HG03095 (cell line): ENCODE measurements around the gene ANKRD13B.

ENCODE experiments used
- ATAC-seq: cut with Tn5 transposase; IDR thresholded peaks from one replicate; pipeline ENCODE4 v1.9.1; 2021; ENCODE audit warnings: moderate library complexity; ENCODE audit not compliant: unreplicated experiment

ANKRD13B gene

GRCh38 chr17:29593591-29594518 lies 923 bp downstream of the ANKRD13B start:
- ATAC-seq = no peak

GRCh38 chr17:29594519-29595090 lies 1.7 kb downstream of the ANKRD13B start:
- ATAC-seq = no peak

- ATAC-seq = no peak
Measured at GRCh38 chr17:29595107-29595942, 2.4 kb downstream of the ANKRD13B start.

- ATAC-seq = no peak
Measured at GRCh38 chr17:29595943-29596774, 3.2 kb downstream of the ANKRD13B start.

- ATAC-seq = no peak
Measured at GRCh38 chr17:29596811-29597210, 3.9 kb downstream of the ANKRD13B start.

GRCh38 chr17:29597361-29598172 lies 4.6 kb downstream of the ANKRD13B start:
- no peak for ATAC-seq

- no peak for ATAC-seq
Measured at GRCh38 chr17:29603109-29603674, 10.3 kb downstream of the ANKRD13B start.

- ATAC-seq = no peak
Measured at GRCh38 chr17:29607557-29608195, 14.7 kb downstream of the ANKRD13B start.

GRCh38 chr17:29608986-29609385 lies 16.1 kb downstream of the ANKRD13B start:
- no peak for ATAC-seq

GRCh38 chr17:29610395-29610794 lies 17.5 kb downstream of the ANKRD13B start:
- no peak for ATAC-seq

GRCh38 chr17:29611351-29612093 lies 18.6 kb downstream of the ANKRD13B start:
- no peak for ATAC-seq

- ATAC-seq = no peak
Measured at GRCh38 chr17:29612094-29612403, 19.1 kb downstream of the ANKRD13B start.

GRCh38 chr17:29612404-29613280 lies 19.7 kb downstream of the ANKRD13B start:
- ATAC-seq = no peak

GRCh38 chr17:29613352-29613837 lies 20.5 kb downstream of the ANKRD13B start:
- no peak for ATAC-seq

- no peak for ATAC-seq
Measured at GRCh38 chr17:29613856-29614255, 20.9 kb downstream of the ANKRD13B start.

- no peak for ATAC-seq
Measured at GRCh38 chr17:29614349-29615047, 21.6 kb downstream of the ANKRD13B start.

- ATAC-seq = no peak
Measured at GRCh38 chr17:29615048-29615385, 22.1 kb downstream of the ANKRD13B start.
